ENCODE measurements around the gene ANKRD13B. TPM values are rescaled to one million over a fixed set of nuclear protein-coding genes. Genes with fewer than 3 reads are reported as not detected.

Gene ANKRD13B
- total RNA-seq, 1 donor from 2014 or later: 17.9 TPM

GRCh38 chr17:29612404-29613280, 19.7 kb downstream of the ANKRD13B start:
- no peak overlapping the region for H3K27ac ChIP-seq (ENCODE audit: low read depth, low read length)
- H2AFZ ChIP-seq (ENCODE audit: low read depth, low read length): peak overlapping the region; percentile 31
- no peak for TF ChIP-seq CTCF (IDR thresholded peaks at IDR 0.05; ENCODE audit: insufficient read depth, low read depth, low read length)
- no peak for TF ChIP-seq EZH2 (IDR thresholded peaks at IDR 0.05; ENCODE audit: insufficient read depth, low read length)
- peaks cover 8% of the 10 kb centered on the region for H3K27me3 Mint-ChIP-seq (ENCODE audit: low read depth, unreplicated experiment)
- no peaks in the 10 kb centered on the region for H3K9me3 Mint-ChIP-seq (ENCODE audit: unreplicated experiment)
- peaks cover 12% of the 10 kb centered on the region for H4K20me1 ChIP-seq (ENCODE audit: insufficient read depth, low read length)
- no peak overlapping the region for H3K27ac Mint-ChIP-seq (ENCODE audit: unreplicated experiment)
- H3K36me3 Mint-ChIP-seq (ENCODE audit: low read depth, unreplicated experiment): peaks cover 2% of the 10 kb centered on the region
- no peaks in the 10 kb centered on the region for H3K79me2 ChIP-seq (ENCODE audit: insufficient read depth, low read length)
- H3K4me2 ChIP-seq (ENCODE audit: low read length): peak overlapping the region; percentile 68
- H3K4me1 ChIP-seq (ENCODE audit: insufficient read depth, low read length): peaks cover 27% of the 10 kb centered on the region
- no peaks in the 10 kb centered on the region for H3K36me3 ChIP-seq (ENCODE audit: insufficient read depth, low read length)
- H3K4me3 ChIP-seq (ENCODE audit: insufficient read depth, low read depth, low read length): no peak overlapping the region
- H3K4me3 Mint-ChIP-seq (ENCODE audit: unreplicated experiment): no peak overlapping the region
- DNase-seq (ENCODE audit: low read depth) (no peak), FAIRE-seq (no peak)
- peaks cover 10% of the 10 kb centered on the region for H3K27me3 ChIP-seq (ENCODE audit: insufficient read depth, low read length)
- H3K9me3 ChIP-seq (ENCODE audit: insufficient read depth, low read depth, low read length): no peaks in the 10 kb centered on the region
- no peaks in the 10 kb centered on the region for H3K4me1 Mint-ChIP-seq (ENCODE audit: low read depth, unreplicated experiment)
- no peak overlapping the region for H3K9ac ChIP-seq (ENCODE audit: low read length)

GRCh38 chr17:29613352-29613837, 20.5 kb downstream of the ANKRD13B start:
- no peaks in the 10 kb centered on the region for H3K79me2 ChIP-seq (ENCODE audit: insufficient read depth, low read length)
- peak; percentile 52 for DNase-seq (ENCODE audit: low read depth)
- Mint-ChIP-seq H3K36me3 (ENCODE audit: low read depth, unreplicated experiment) (peaks cover 2% of the 10 kb centered on the region), H3K27ac (ENCODE audit: unreplicated experiment) (no peak overlapping the region), H3K27me3 (ENCODE audit: low read depth, unreplicated experiment) (peaks cover 8% of the 10 kb centered on the region), H3K9me3 (ENCODE audit: unreplicated experiment) (no peaks in the 10 kb centered on the region), H3K4me1 (ENCODE audit: low read depth, unreplicated experiment) (peaks cover 2% of the 10 kb centered on the region), H3K4me3 (ENCODE audit: unreplicated experiment) (no peak overlapping the region)
- H3K9me3 ChIP-seq (ENCODE audit: insufficient read depth, low read depth, low read length): no peaks in the 10 kb centered on the region
- H3K36me3 ChIP-seq (ENCODE audit: insufficient read depth, low read length): no peaks in the 10 kb centered on the region
- no peak overlapping the region for H3K27ac ChIP-seq (ENCODE audit: low read depth, low read length)
- peaks cover 10% of the 10 kb centered on the region for H3K27me3 ChIP-seq (ENCODE audit: insufficient read depth, low read length)
- H4K20me1 ChIP-seq (ENCODE audit: insufficient read depth, low read length): peaks cover 12% of the 10 kb centered on the region
- no peak overlapping the region for H3K4me3 ChIP-seq (ENCODE audit: insufficient read depth, low read depth, low read length)
- H2AFZ ChIP-seq (ENCODE audit: low read depth, low read length): peak overlapping the region; percentile 31
- FAIRE-seq: no peak
- H3K4me2 ChIP-seq (ENCODE audit: low read length): peak overlapping the region; percentile 68
- TF ChIP-seq EZH2 (IDR thresholded peaks at IDR 0.05; ENCODE audit: insufficient read depth, low read length): no peak
- TF ChIP-seq CTCF (IDR thresholded peaks at IDR 0.05; ENCODE audit: insufficient read depth, low read depth, low read length): peak; percentile 31
- H3K4me1 ChIP-seq (ENCODE audit: insufficient read depth, low read length): peaks cover 32% of the 10 kb centered on the region
- H3K9ac ChIP-seq (ENCODE audit: low read length): no peak overlapping the region

- Histone ChIP-seq H3K4me2 (ENCODE audit: low read length) (peak overlapping the region; percentile 68), H3K9ac (ENCODE audit: low read length) (no peak overlapping the region), H3K4me1 (ENCODE audit: insufficient read depth, low read length) (peaks cover 32% of the 10 kb centered on the region), H2AFZ (ENCODE audit: low read depth, low read length) (peak overlapping the region; percentile 31), H3K27me3 (ENCODE audit: insufficient read depth, low read length) (peaks cover 10% of the 10 kb centered on the region), H3K9me3 (ENCODE audit: insufficient read depth, low read depth, low read length) (no peaks in the 10 kb centered on the region), H3K36me3 (ENCODE audit: insufficient read depth, low read length) (no peaks in the 10 kb centered on the region), H3K79me2 (ENCODE audit: insufficient read depth, low read length) (no peaks in the 10 kb centered on the region), H4K20me1 (ENCODE audit: insufficient read depth, low read length) (peaks cover 12% of the 10 kb centered on the region), H3K27ac (ENCODE audit: low read depth, low read length) (no peak overlapping the region), H3K4me3 (ENCODE audit: insufficient read depth, low read depth, low read length) (no peak overlapping the region)
- peaks cover 2% of the 10 kb centered on the region for H3K4me1 Mint-ChIP-seq (ENCODE audit: low read depth, unreplicated experiment)
- H3K9me3 Mint-ChIP-seq (ENCODE audit: unreplicated experiment): no peaks in the 10 kb centered on the region
- FAIRE-seq (no peak), DNase-seq (ENCODE audit: low read depth) (no peak)
- H3K4me3 Mint-ChIP-seq (ENCODE audit: unreplicated experiment): no peak overlapping the region
- TF ChIP-seq EZH2 (IDR thresholded peaks at IDR 0.05; ENCODE audit: insufficient read depth, low read length): no peak
- TF ChIP-seq CTCF (IDR thresholded peaks at IDR 0.05; ENCODE audit: insufficient read depth, low read depth, low read length): no peak
- no peak overlapping the region for H3K27ac Mint-ChIP-seq (ENCODE audit: unreplicated experiment)
- H3K36me3 Mint-ChIP-seq (ENCODE audit: low read depth, unreplicated experiment): peaks cover 2% of the 10 kb centered on the region
- H3K27me3 Mint-ChIP-seq (ENCODE audit: low read depth, unreplicated experiment): peaks cover 8% of the 10 kb centered on the region
Observed at GRCh38 chr17:29613856-29614255, 20.9 kb downstream of the ANKRD13B start.

Data from astrocyte (in vitro differentiated cells and primary cell).